ENCODE data around the gene USH2A.
"Not testable (repeated sequence)": the region's sequence is repeated elsewhere in the genome, so short reads cannot be mapped to it uniquely, and the experiment has no call there.

Gene USH2A

GRCh38 chr1:216390956-216391355, 32.3 kb downstream of the USH2A start:
- DNase-seq (ENCODE audit: insufficient read length, low spot score): no peak
- no peak for FAIRE-seq

GRCh38 chr1:216389774-216390173, 33.5 kb downstream of the USH2A start:
- no peak for FAIRE-seq
- no peak for DNase-seq (ENCODE audit: insufficient read length, low spot score)

- no peak for FAIRE-seq
- no peak for DNase-seq (ENCODE audit: insufficient read length, low spot score)
Measured at GRCh38 chr1:216388558-216388957, 34.7 kb downstream of the USH2A start.

- FAIRE-seq: no peak
- DNase-seq (ENCODE audit: insufficient read length, low spot score): no peak
Measured at GRCh38 chr1:216387782-216388181, 35.5 kb downstream of the USH2A start.

- DNase-seq (ENCODE audit: insufficient read length, low spot score) (no peak), FAIRE-seq (no peak)
Measured at GRCh38 chr1:216379441-216379840, 43.8 kb downstream of the USH2A start.

GRCh38 chr1:216368249-216368648, 55.0 kb downstream of the USH2A start:
- no peak for DNase-seq (ENCODE audit: insufficient read length, low spot score)
- no peak for FAIRE-seq

- DNase-seq (ENCODE audit: insufficient read length, low spot score): no peak
- no peak for FAIRE-seq
Measured at GRCh38 chr1:216366979-216367378, 56.3 kb downstream of the USH2A start.

- FAIRE-seq: no peak
- no peak for DNase-seq (ENCODE audit: insufficient read length, low spot score)
Measured at GRCh38 chr1:216356945-216357344, 66.3 kb downstream of the USH2A start.

- DNase-seq (ENCODE audit: insufficient read length, low spot score) (no peak), FAIRE-seq (no peak)
Measured at GRCh38 chr1:216350186-216350585, 73.1 kb downstream of the USH2A start.

- FAIRE-seq: no peak
- no peak for DNase-seq (ENCODE audit: insufficient read length, low spot score)
Measured at GRCh38 chr1:216346526-216346925, 76.7 kb downstream of the USH2A start.

GRCh38 chr1:216340542-216340941, 82.7 kb downstream of the USH2A start:
- DNase-seq (ENCODE audit: insufficient read length, low spot score); FAIRE-seq: not testable (repeated sequence)

GRCh38 chr1:216332462-216332861, 90.8 kb downstream of the USH2A start:
- no peak for FAIRE-seq

GRCh38 chr1:216332003-216332402, 91.2 kb downstream of the USH2A start:
- DNase-seq (ENCODE audit: insufficient read length, low spot score): no peak
- no peak for FAIRE-seq

More at GRCh38 chr1:216332462-216332861, 90.8 kb downstream of the USH2A start:
- no peak for DNase-seq (ENCODE audit: insufficient read length, low spot score)

- FAIRE-seq (no peak), DNase-seq (ENCODE audit: insufficient read length, low spot score) (no peak)
Measured at GRCh38 chr1:216331211-216331610, 92.0 kb downstream of the USH2A start.

- FAIRE-seq (no peak), DNase-seq (ENCODE audit: insufficient read length, low spot score) (no peak)
Measured at GRCh38 chr1:216330262-216330661, 93.0 kb downstream of the USH2A start.

GRCh38 chr1:216325946-216326345, 97.3 kb downstream of the USH2A start:
- no peak for FAIRE-seq
- DNase-seq (ENCODE audit: insufficient read length, low spot score): no peak

- DNase-seq (ENCODE audit: insufficient read length, low spot score) (no peak), FAIRE-seq (no peak)
Measured at GRCh38 chr1:216325336-216325735, 97.9 kb downstream of the USH2A start.

GRCh38 chr1:216323344-216323743, 99.9 kb downstream of the USH2A start:
- no peak for FAIRE-seq

GRCh38 chr1:216314379-216315095, 108.7 kb downstream of the USH2A start:
- DNase-seq (ENCODE audit: insufficient read length, low spot score): no peak
- no peak for FAIRE-seq

More at GRCh38 chr1:216323344-216323743, 99.9 kb downstream of the USH2A start:
- no peak for DNase-seq (ENCODE audit: insufficient read length, low spot score)

GRCh38 chr1:216310776-216311175, 112.5 kb downstream of the USH2A start:
- FAIRE-seq (no peak), DNase-seq (ENCODE audit: insufficient read length, low spot score) (no peak)

GRCh38 chr1:216306830-216307229, 116.4 kb downstream of the USH2A start:
- FAIRE-seq (no peak), DNase-seq (ENCODE audit: insufficient read length, low spot score) (no peak)

GRCh38 chr1:216303690-216304089, 119.6 kb downstream of the USH2A start:
- DNase-seq (ENCODE audit: insufficient read length, low spot score): no peak
- FAIRE-seq: no peak

- DNase-seq (ENCODE audit: insufficient read length, low spot score) (no peak), FAIRE-seq (no peak)
Measured at GRCh38 chr1:216293683-216294082, 129.6 kb downstream of the USH2A start.

All from GM19239 (cell line).